ENCODE results near the gene RRP7A. TPM values are rescaled to one million over a fixed set of nuclear protein-coding genes. Genes with fewer than 3 reads are reported as not detected.
"Not testable (repeated sequence)": the region's sequence is repeated elsewhere in the genome, so short reads cannot be mapped to it uniquely, and the experiment has no call there.

The RRP7A gene
- total RNA-seq, 1 experiment from 2014 or later, result 101 TPM

GRCh38 chr22:42533638-42533977 lies 14.0 kb upstream of the RRP7A start:
- no CpG with 5 or more reads among the region's 8 CpGs for WGBS (ENCODE audit: extremely low coverage, insufficient read length, low lambda C conversion rate)
- Histone ChIP-seq H3K79me2 (ENCODE audit: insufficient read depth, low read length) (no peaks in the 10 kb centered on the region), H4K8ac (replicated peaks; ENCODE audit: insufficient read length, low read depth, low read length) (no peak overlapping the region), H3K14ac (ENCODE audit: insufficient read depth, low read length) (no peak overlapping the region), H3K79me1 (ENCODE audit: insufficient read depth, low read depth, low read length, poor library complexity, severe bottlenecking) (no peaks in the 10 kb centered on the region), H4K20me1 (ENCODE audit: control insufficient read depth, insufficient read depth, insufficient read length) (no peaks in the 10 kb centered on the region), H2BK5ac (ENCODE audit: insufficient read length, low read length) (no peak overlapping the region), H3K23me2 (ENCODE audit: insufficient read length, low read depth, low read length, poor library complexity, severe bottlenecking) (no peaks in the 10 kb centered on the region), H2AK5ac (ENCODE audit: insufficient read length, low read length) (no peak overlapping the region), H3K23ac (ENCODE audit: insufficient read length, low read depth, low read length) (no peak overlapping the region), H3K4me1 (ENCODE audit: insufficient read depth, low read length) (no peaks in the 10 kb centered on the region), H4K5ac (ENCODE audit: insufficient read length, low read depth, low read length) (no peak overlapping the region), H3K9me3 (ENCODE audit: control insufficient read depth, low read depth, low read length) (no peaks in the 10 kb centered on the region), H3K4ac (ENCODE audit: low read depth, low read length) (no peak overlapping the region), H3K9ac (ENCODE audit: extremely low read depth, insufficient read length, low read length) (no peak overlapping the region), H3K27ac (ENCODE audit: insufficient read length, low read depth, low read length) (no peak overlapping the region), H4K91ac (ENCODE audit: insufficient read length, low read depth, low read length) (no peak overlapping the region), H2BK20ac (ENCODE audit: low read depth, low read length, poor library complexity, severe bottlenecking) (no peak overlapping the region), H2BK12ac (ENCODE audit: insufficient read length, low read depth, low read length) (no peak overlapping the region), H2BK15ac (ENCODE audit: low read depth, low read length) (no peak overlapping the region), H2AFZ (ENCODE audit: low read length) (no peak overlapping the region), H2BK120ac (ENCODE audit: low read depth, low read length, poor library complexity, severe bottlenecking) (no peak overlapping the region), H3K56ac (ENCODE audit: insufficient read length, low read depth, low read length) (no peak overlapping the region), H3K4me2 (ENCODE audit: insufficient read depth, insufficient read length, low read length) (no peak overlapping the region), H3K18ac (ENCODE audit: insufficient read length, low read depth, low read length) (no peak overlapping the region), H3T11ph (ENCODE audit: low read length) (no peak overlapping the region), H3K27me3 (ENCODE audit: insufficient read depth, low read length) (no peaks in the 10 kb centered on the region; the same call in 1 of the 2 replicates)
- Mint-ChIP-seq H3K27ac (peak overlapping the region in 1 of 3 experiments; percentile 47; a peak in 1 of 7 replicates), H3K27me3 (ENCODE audit: low read depth) (peaks cover 48% of the 10 kb centered on the region), H3K9me3 (no peaks in the 10 kb centered on the region), H3K4me3 (no peak overlapping the region), H3K4me1 (peaks cover 8 to 9% of the 10 kb centered on the region in 2 experiments), H3K36me3 (ENCODE audit: insufficient read depth in 1 of 3, low read depth in 3 of 3) (no peaks in the 10 kb centered on the region; a peak in 1 of 7 replicates)
- DNase-seq, result no peak
- TF ChIP-seq CTCF (conservative IDR thresholded peaks at IDR 0.05), result no peak

- H3K79me2 ChIP-seq (ENCODE audit: insufficient read depth, low read length); H3K18ac ChIP-seq (ENCODE audit: insufficient read length, low read depth, low read length); H2AFZ ChIP-seq (ENCODE audit: low read length); H2BK120ac ChIP-seq (ENCODE audit: low read depth, low read length, poor library complexity, severe bottlenecking); H3K23me2 ChIP-seq (ENCODE audit: insufficient read length, low read depth, low read length, poor library complexity, severe bottlenecking); H3T11ph ChIP-seq (ENCODE audit: low read length); H4K5ac ChIP-seq (ENCODE audit: insufficient read length, low read depth, low read length); H2BK15ac ChIP-seq (ENCODE audit: low read depth, low read length); H3K36me3 Mint-ChIP-seq (ENCODE audit: insufficient read depth in 1 of 3, low read depth in 3 of 3); H2BK12ac ChIP-seq (ENCODE audit: insufficient read length, low read depth, low read length); H3K4me1 Mint-ChIP-seq; H3K9me3 Mint-ChIP-seq; H3K27me3 ChIP-seq (ENCODE audit: insufficient read depth, low read length); H3K14ac ChIP-seq (ENCODE audit: insufficient read depth, low read length); H4K91ac ChIP-seq (ENCODE audit: insufficient read length, low read depth, low read length); H3K9me3 ChIP-seq (ENCODE audit: control insufficient read depth, low read depth, low read length); H3K56ac ChIP-seq (ENCODE audit: insufficient read length, low read depth, low read length); H3K4me2 ChIP-seq (ENCODE audit: insufficient read depth, insufficient read length, low read length); H3K79me1 ChIP-seq (ENCODE audit: insufficient read depth, low read depth, low read length, poor library complexity, severe bottlenecking); H3K4me1 ChIP-seq (ENCODE audit: insufficient read depth, low read length); DNase-seq; H3K9ac ChIP-seq (ENCODE audit: extremely low read depth, insufficient read length, low read length); H3K23ac ChIP-seq (ENCODE audit: insufficient read length, low read depth, low read length); H3K27ac ChIP-seq (ENCODE audit: insufficient read length, low read depth, low read length); H3K4ac ChIP-seq (ENCODE audit: low read depth, low read length); H3K27ac Mint-ChIP-seq; H2BK20ac ChIP-seq (ENCODE audit: low read depth, low read length, poor library complexity, severe bottlenecking); H4K20me1 ChIP-seq (ENCODE audit: control insufficient read depth, insufficient read depth, insufficient read length); H2BK5ac ChIP-seq (ENCODE audit: insufficient read length, low read length); H4K8ac ChIP-seq (replicated peaks; ENCODE audit: insufficient read length, low read depth, low read length); H2AK5ac ChIP-seq (ENCODE audit: insufficient read length, low read length); H3K4me3 Mint-ChIP-seq: not testable (repeated sequence)
- WGBS (ENCODE audit: extremely low coverage, insufficient read length, low lambda C conversion rate), result no CpG with 5 or more reads among the region's 24 CpGs
- H3K27me3 Mint-ChIP-seq (ENCODE audit: low read depth), result peaks cover 62% of the 10 kb centered on the region
Measured at GRCh38 chr22:42531401-42532084, 11.9 kb upstream of the RRP7A start.

All from H9 (cell line).